Measurements from ENCODE around the gene ZNF280D.

DNA sequence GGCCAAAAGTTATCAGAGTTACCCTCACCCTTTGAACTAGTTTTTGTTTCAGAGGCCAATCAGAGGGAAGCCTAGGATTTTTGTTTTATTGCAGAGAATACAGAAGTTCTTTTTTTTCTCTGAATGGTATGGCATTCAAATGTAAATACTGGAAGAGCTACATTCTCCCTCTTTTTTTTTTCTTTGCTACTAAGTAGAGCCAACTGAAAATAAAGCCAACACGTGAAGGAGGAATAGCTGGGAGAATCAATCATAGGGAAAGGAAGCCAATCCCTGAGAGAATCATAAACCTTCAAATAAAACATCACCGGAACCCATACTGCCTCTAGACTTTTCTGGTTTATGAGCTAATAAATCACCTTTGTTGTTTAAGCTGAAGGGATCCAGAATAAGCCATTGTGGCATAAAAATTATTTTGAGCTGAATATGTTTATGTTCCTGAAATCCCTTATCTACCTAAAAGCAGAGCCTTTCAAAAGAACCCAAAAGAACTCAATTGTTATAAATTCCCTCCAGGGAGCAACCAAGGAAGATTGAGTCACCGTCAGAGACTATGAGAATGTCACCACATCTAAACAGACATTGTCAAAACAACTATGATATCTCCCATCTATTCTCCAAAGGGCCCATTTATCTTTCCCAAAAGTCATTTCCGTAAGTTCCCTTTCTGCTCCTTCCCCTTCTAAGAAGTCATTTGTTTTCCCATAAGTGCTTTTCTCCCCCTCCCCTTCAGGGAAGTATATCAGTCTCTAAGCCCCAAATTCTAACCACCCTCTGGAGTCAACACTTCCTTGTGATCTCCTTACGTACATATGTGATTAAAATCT, 3.8 kb upstream of the ZNF280D start:
- TF ChIP-seq, protein P1, sequence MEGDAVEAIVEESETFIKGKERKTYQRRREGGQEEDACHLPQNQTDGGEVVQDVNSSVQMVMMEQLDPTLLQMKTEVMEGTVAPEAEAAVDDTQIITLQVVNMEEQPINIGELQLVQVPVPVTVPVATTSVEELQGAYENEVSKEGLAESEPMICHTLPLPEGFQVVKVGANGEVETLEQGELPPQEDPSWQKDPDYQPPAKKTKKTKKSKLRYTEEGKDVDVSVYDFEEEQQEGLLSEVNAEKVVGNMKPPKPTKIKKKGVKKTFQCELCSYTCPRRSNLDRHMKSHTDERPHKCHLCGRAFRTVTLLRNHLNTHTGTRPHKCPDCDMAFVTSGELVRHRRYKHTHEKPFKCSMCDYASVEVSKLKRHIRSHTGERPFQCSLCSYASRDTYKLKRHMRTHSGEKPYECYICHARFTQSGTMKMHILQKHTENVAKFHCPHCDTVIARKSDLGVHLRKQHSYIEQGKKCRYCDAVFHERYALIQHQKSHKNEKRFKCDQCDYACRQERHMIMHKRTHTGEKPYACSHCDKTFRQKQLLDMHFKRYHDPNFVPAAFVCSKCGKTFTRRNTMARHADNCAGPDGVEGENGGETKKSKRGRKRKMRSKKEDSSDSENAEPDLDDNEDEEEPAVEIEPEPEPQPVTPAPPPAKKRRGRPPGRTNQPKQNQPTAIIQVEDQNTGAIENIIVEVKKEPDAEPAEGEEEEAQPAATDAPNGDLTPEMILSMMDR (conservative IDR thresholded peaks at IDR 0.05 in 1 of 2, IDR thresholded peaks at IDR 0.05 in 1 of 2; ENCODE audit: low read depth in 1 of 2, low read length in 2 of 2): no peak
- TF ChIP-seq EZH2 (IDR thresholded peaks at IDR 0.05; ENCODE audit: low read length, missing control alignments): no peak
